BJ (cell line): ENCODE data around the gene ARAP1. TPM values are rescaled to one million over a fixed set of nuclear protein-coding genes. Genes with fewer than 3 reads are reported as not detected.
"Not testable (repeated sequence)": the region's sequence is repeated elsewhere in the genome, so short reads cannot be mapped to it uniquely, and the experiment has no call there.

ENCODE experiments used
- CTCF ChIA-PET: fragments of 350-600 bp; formaldehyde crosslinking; extraction: SDS; loops from one replicate; lab custom pipeline; 2021; ENCODE audit warnings: antibody characterized with exemption, inconsistent platforms; lab: Yijun Ruan, JAX
- POLR2A ChIA-PET: fragments of 300-600 bp; sonication (Branson Sonifier 250); formaldehyde crosslinking; extraction: SDS; loops from one replicate; lab custom pipeline; 2021; ENCODE audit warnings: antibody characterized with exemption; lab: Charles Lee
- DNase-seq: peaks from one replicate; pipeline ENCODE4 v3.0.0-alpha.2; 2011; ENCODE audit warnings: low read depth
- H3K27me3 ChIP-seq: 2 replicates; pipeline ENCODE4 v1.6.0; 2011; ENCODE audit warnings: low read length; ENCODE audit not compliant: control insufficient read depth, insufficient read depth
- H3K36me3 ChIP-seq: 2 replicates; pipeline ENCODE4 v1.5.1; 2011; ENCODE audit warnings: low read length; ENCODE audit not compliant: control insufficient read depth, insufficient read depth
- H3K4me3 ChIP-seq: 2 replicates; pipeline ENCODE4 v1.5.1; 2011; ENCODE audit warnings: low read depth, mild to moderate bottlenecking, control low read depth, low read length
- CTCF ChIP-seq: IDR thresholded peaks from 2 replicates; pipeline ENCODE4 v1.5.1; 2011; ENCODE audit warnings: low read depth, mild to moderate bottlenecking, control low read depth, inconsistent platforms, low read length, moderate library complexity; ENCODE audit not compliant: insufficient read depth
- polyA plus RNA-seq: library from polyadenylated mRNA; depleted of rRNA; stranded (reverse); fragments of >200 nt; gene quantifications from 2 replicates; pipeline ENCODE4 v1.2.3, GENCODE V29; 2011

The ARAP1 gene
- polyA plus RNA-seq, 1 experiment: 74.5 TPM

DNA sequence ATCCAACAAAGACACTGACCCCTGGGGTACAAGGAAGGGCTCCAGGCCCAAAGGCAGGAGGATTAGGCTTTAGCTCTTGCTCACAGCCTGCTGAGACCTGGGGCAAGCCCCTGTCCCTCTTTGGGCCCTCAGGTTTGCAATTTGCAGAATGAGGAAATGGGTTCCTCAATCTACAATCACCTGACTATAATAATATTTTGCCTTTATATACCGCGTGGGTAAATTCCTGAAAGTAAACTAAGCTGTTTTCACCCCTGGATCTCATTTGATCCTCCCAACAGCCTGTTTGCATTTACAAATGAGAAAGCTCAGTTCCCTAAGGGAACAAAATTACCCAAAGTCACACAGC is 40.8 kb upstream of the ARAP1 start:
- ChIA-PET POLR2A (no interaction called here), CTCF (interaction anchor here (0.7 to 3.8 kb wide), 18 partner anchors 10 to 385 kb away, joined by 3 to 139 read pairs (median 4); partner anchors contain the start of gene ATG16L2)
- Histone ChIP-seq H3K4me3 (no peak overlapping the region), H3K36me3 (no peaks in the 10 kb centered on the region), H3K27me3 (no peaks in the 10 kb centered on the region)
- DNase-seq: no peak
- no peak for TF ChIP-seq CTCF

DNA sequence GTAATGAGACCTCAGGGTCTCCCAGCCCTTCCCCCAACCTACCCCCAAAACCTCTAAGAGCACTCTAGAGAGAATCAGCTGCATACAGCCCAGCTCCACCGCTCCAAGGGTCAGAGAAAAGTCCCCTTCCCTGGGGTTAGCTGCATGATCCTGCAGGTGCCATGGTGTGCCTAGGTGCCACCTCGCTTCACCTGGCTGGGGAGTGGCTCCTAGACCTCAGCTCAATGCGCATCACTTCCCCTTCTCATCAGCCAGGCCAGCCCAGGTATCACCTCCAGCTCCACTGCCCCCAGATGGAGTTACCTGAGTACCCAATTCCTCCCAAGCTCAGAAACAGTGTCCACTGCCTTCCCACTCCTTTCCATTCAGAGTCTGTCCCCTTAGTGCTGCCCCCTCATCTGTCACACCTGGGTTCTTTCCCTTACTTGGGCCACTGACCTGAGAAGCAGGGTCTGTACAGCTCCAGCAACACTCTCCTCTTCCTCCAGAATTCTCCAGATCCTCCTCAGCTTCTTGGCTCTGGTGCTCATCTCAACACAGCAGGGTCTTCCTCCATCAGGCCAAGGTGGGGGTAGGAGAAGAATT is 40.3 kb upstream of the ARAP1 start:
- ChIA-PET CTCF (interaction anchor here (0.7 to 3.8 kb wide), 18 partner anchors 10 to 385 kb away, joined by 3 to 139 read pairs (median 4); partner anchors contain the start of gene ATG16L2), POLR2A (no interaction called here)
- H3K27me3 ChIP-seq: no peaks in the 10 kb centered on the region
- TF ChIP-seq CTCF: no peak
- no peak for DNase-seq
- no peak overlapping the region for H3K4me3 ChIP-seq
- H3K36me3 ChIP-seq: no peaks in the 10 kb centered on the region

- H3K4me3 ChIP-seq, CTCF ChIA-PET, H3K36me3 ChIP-seq, POLR2A ChIA-PET, DNase-seq, H3K27me3 ChIP-seq: not testable (repeated sequence)
Observed at GRCh38 chr11:72791228-72791627, 39.0 kb upstream of the ARAP1 start.

GRCh38 chr11:72789493-72790131 is 37.4 kb upstream of the ARAP1 start:
- Histone ChIP-seq H3K4me3 (no peak overlapping the region), H3K27me3 (no peaks in the 10 kb centered on the region), H3K36me3 (no peaks in the 10 kb centered on the region)
- CTCF ChIA-PET: interaction anchor here (1.0 to 2.9 kb wide), 3 partner anchors 13 to 64 kb away, joined by 3 to 17 read pairs (median 4); no protein-coding TSS in a partner anchor
- TF ChIP-seq CTCF: no peak
- POLR2A ChIA-PET: no interaction called here
- no peak for DNase-seq

GRCh38 chr11:72788241-72788640 is 36.0 kb upstream of the ARAP1 start:
- ChIA-PET CTCF (interaction anchor here (2.9 kb wide), 1 partner anchor 62 kb away, joined by 17 read pairs; no protein-coding TSS in a partner anchor), POLR2A (no interaction called here)
- Histone ChIP-seq H3K36me3 (no peaks in the 10 kb centered on the region), H3K27me3 (no peaks in the 10 kb centered on the region), H3K4me3 (no peak overlapping the region)
- DNase-seq: no peak
- TF ChIP-seq CTCF: no peak
